NCI-H2029 treated with DMSO at 0.1 percent for 48 hours (cell line): Measurements from ENCODE around the gene OR4A5.
"Not testable (repeated sequence)": the region's sequence is repeated elsewhere in the genome, so short reads cannot be mapped to it uniquely, and the experiment has no call there.

ENCODE experiments used
- DNase-seq: peaks from one replicate; lab custom pipeline; 2025; lab: John Stamatoyannopoulos, UW

OR4A5 gene, protein sequence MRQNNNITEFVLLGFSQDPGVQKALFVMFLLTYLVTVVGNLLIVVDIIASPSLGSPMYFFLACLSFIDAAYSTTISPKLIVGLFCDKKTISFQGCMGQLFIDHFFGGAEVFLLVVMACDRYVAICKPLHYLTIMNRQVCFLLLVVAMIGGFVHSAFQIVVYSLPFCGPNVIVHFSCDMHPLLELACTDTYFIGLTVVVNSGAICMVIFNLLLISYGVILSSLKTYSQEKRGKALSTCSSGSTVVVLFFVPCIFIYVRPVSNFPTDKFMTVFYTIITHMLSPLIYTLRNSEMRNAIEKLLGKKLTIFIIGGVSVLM

DNA sequence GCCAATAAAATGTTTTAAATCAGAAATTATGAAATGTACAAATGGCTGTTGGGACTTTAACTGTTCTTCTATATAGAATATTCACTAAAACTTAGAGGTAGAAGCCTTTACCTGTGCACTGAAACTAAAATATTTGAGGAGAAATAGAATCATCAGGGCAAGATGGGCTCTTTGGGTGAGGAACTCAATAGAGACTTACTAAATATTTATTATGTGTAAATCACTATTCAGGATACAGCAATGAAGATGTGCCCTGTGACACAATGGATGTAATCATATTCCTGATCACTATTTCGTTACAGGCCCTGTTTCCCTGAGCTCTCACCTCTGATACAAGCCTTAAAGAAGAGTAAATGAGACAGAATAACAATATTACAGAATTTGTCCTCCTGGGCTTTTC is at the start of gene OR4A5:
Gene OR4A5 (plus strand): TSS at position 301 of the 400 bp plus-strand sequence. CDS start 53 bp downstream, at position 354.
- not testable (repeated sequence) for DNase-seq

DNA sequence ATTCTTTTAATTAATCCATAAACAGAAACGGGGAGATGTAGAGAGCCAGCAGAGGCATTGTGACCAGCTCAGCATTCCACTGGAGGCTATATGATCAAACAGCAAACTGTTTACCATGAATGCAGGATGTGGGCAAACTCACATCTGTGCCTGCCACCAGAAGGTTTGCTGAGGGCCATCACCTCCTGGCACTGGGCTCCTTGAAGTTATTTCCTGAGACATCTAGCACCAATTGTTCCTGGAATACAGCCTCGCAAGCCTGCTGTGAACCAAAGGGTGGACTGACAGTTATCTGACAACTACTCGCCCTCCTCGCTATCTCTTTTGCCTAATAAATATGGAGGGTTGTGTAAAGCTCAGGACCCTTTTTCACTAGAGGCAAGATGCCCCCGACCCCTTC is 13.5 kb downstream of the OR4A5 start:
- not testable (repeated sequence) for DNase-seq
